Right lobe of liver (tissue), 6 donors: ENCODE results near the gene AMOTL2. TPM values are rescaled to one million over a fixed set of nuclear protein-coding genes. Genes with fewer than 3 reads are reported as not detected.

Source experiments
- ATAC-seq, 4 donors: fragments of 200-7000 bp; cut with Tn5 transposase; one replicate each; pipeline ENCODE4 v1.9.1; 2020; ENCODE audit warnings: mild to moderate bottlenecking in 4 of 4, moderate library complexity in 4 of 4
- DNase-seq, 3 donors: peaks; one replicate each; pipeline ENCODE4 v3.0.0-alpha.2; 2020
- H3K27ac ChIP-seq, 3 donors: fragments of 200-600 bp; one replicate each; pipeline ENCODE4 v1.8.0; 2022
- H3K27me3 ChIP-seq, 2 donors: fragments of 200-600 bp; one replicate each; pipeline ENCODE4 v1.8.0; 2022
- H3K36me3 ChIP-seq, 4 donors: fragments of 200-600 bp; sonication (generic) in 1 of 4; one replicate each; pipeline versions ENCODE4 v1.5.1 to v1.8.0; 2017 to 2022; ENCODE audit warnings: control low read depth in 1 of 4
- H3K4me1 ChIP-seq, 4 donors: fragments of 200-600 bp; sonication (generic) in 1 of 4; one replicate each; pipeline versions ENCODE4 v1.5.1 to v1.8.0; 2017 to 2022; ENCODE audit warnings: control low read depth in 1 of 4
- H3K4me3 ChIP-seq, 3 donors: fragments of 200-600 bp; one replicate each; pipeline ENCODE4 v1.8.0; 2022
- H3K9me3 ChIP-seq, 4 donors: fragments of 200-600 bp; sonication (generic) in 1 of 4; one replicate each; pipeline versions ENCODE4 v1.5.1 to v1.8.0; 2017 to 2022; ENCODE audit warnings: control low read depth in 1 of 4
- CTCF ChIP-seq, 4 donors: fragments of 200-600 bp in 3 of 4; fragments of 450-650 bp in 1 of 4; IDR thresholded peaks; one replicate each; pipeline versions ENCODE4 v1.5.1 to v1.8.0; 2016 to 2022; ENCODE audit warnings: antibody characterized with exemption in 4 of 4, mild to moderate bottlenecking in 2 of 4
- POLR2A ChIP-seq: fragments of 450-650 bp; IDR thresholded peaks from one replicate; pipeline ENCODE4 v1.6.1; 2017; ENCODE audit warnings: antibody characterized with exemption, mild to moderate bottlenecking
- WGBS: methylation state at CpG from one replicate; pipeline ENCODE4 v1.1.6; 2018; ENCODE audit warnings: low coverage, low lambda C conversion rate; ENCODE audit not compliant: insufficient coverage; ENCODE audit errors: missing lambda C conversion rate; 5-methylcytosine and 5-hydroxymethylcytosine counted together
- intact Hi-C, 2 donors: fragments of 100-400 bp; cut with DNase I; formaldehyde crosslinking; loops; one replicate each; pipeline versions ENCODE4 v1.11.2 to v1.14.1; 2022
- total RNA-seq, 6 experiments: library from RNA; depleted of rRNA in 2 of 6; stranded (reverse); fragments of >200 nt in 2 of 6; fragmentation: NEBNext Ultra II Directional in 3 of 6; extraction: Animal tissue kit (Norgen Biotek cat#: 25700) in 3 of 6; gene quantifications; one replicate each; pipeline versions ENCODE4 v1.1.0 to v1.2.4, GENCODE V29; 2016 to 2023
- donor health status: DM: no; HTN: yes; CAD: no.
- donor health status: DM: no; HTN: no; CAD: no.
- donor health status: DM: no; HTN: no; CAD: no.
- donor health status: DM: no; HTN: yes; CAD: no.
- donor health status: DM: no; HTN: yes; CAD: no.

AMOTL2 gene
- total RNA-seq, 6 experiments from 2014 or later, result 18.0 to 33.3 (median 21.8) TPM

- peak overlapping the region in 1 of 3 donors; percentile 26 for H3K27ac ChIP-seq
- intact Hi-C loops, result no loop called here
- peaks cover 7 to 69% (median 42%) of the 10 kb centered on the region in 4 donors for H3K36me3 ChIP-seq
- ATAC-seq (no peak), DNase-seq (peak in 1 of 3 donors; percentile 47)
- WGBS, result 60% methylated on average over 2 of the region's 10 CpGs
- peaks cover 0 to 50% (median 22%) of the 10 kb centered on the region in 4 donors for H3K4me1 ChIP-seq
- H3K27me3 ChIP-seq, result no peaks in the 10 kb centered on the region
- no peaks in the 10 kb centered on the region for H3K9me3 ChIP-seq
- TF ChIP-seq POLR2A (no peak), CTCF (IDR thresholded peaks at IDR 0.05) (no peak)
- no peak overlapping the region for H3K4me3 ChIP-seq
Observed at GRCh38 chr3:134357261-134357913, 16.9 kb downstream of the AMOTL2 start.

GRCh38 chr3:134356411-134357040 is 17.7 kb downstream of the AMOTL2 start:
- TF ChIP-seq POLR2A (no peak), CTCF (IDR thresholded peaks at IDR 0.05) (no peak)
- Histone ChIP-seq H3K4me3 (no peak overlapping the region), H3K27me3 (no peaks in the 10 kb centered on the region), H3K9me3 (no peaks in the 10 kb centered on the region), H3K4me1 (peaks cover 0 to 50% (median 22%) of the 10 kb centered on the region in 4 donors), H3K36me3 (peaks cover 7 to 60% (median 36%) of the 10 kb centered on the region in 4 donors), H3K27ac (peak overlapping the region in 1 of 3 donors; percentile 26)
- WGBS, result 82% methylated on average over 6 of the region's 9 CpGs
- DNase-seq (peak in 1 of 3 donors; percentile 3), ATAC-seq (no peak)
- intact Hi-C loops, result no loop called here

GRCh38 chr3:134355416-134355815 is 18.8 kb downstream of the AMOTL2 start:
- Histone ChIP-seq H3K27me3 (no peaks in the 10 kb centered on the region), H3K36me3 (peaks cover 7 to 49% (median 26%) of the 10 kb centered on the region in 4 donors), H3K27ac (peak overlapping the region in 1 of 3 donors; percentile 13), H3K9me3 (no peaks in the 10 kb centered on the region), H3K4me1 (peaks cover 0 to 50% (median 22%) of the 10 kb centered on the region in 4 donors), H3K4me3 (no peak overlapping the region)
- WGBS, result 78% methylated on average over 4 of the region's 5 CpGs
- ATAC-seq (no peak), DNase-seq (no peak)
- intact Hi-C loops, result no loop called here
- no peak for TF ChIP-seq POLR2A
- no peak for TF ChIP-seq CTCF (IDR thresholded peaks at IDR 0.05)

- ATAC-seq (no peak), DNase-seq (no peak)
- 90% methylated on average over 5 of the region's 7 CpGs for WGBS
- Histone ChIP-seq H3K4me3 (no peak overlapping the region), H3K27me3 (no peaks in the 10 kb centered on the region), H3K36me3 (peaks cover 7 to 42% (median 22%) of the 10 kb centered on the region in 4 donors), H3K9me3 (no peaks in the 10 kb centered on the region), H3K27ac (peak overlapping the region in 1 of 3 donors; percentile 65), H3K4me1 (peaks cover 0 to 48% (median 22%) of the 10 kb centered on the region in 4 donors)
- TF ChIP-seq CTCF (IDR thresholded peaks at IDR 0.05) (no peak), POLR2A (no peak)
- intact Hi-C loops, result no loop called here
Observed at GRCh38 chr3:134354612-134355251, 19.5 kb downstream of the AMOTL2 start.
